ENCODE data around the gene TTYH3. TPM values are rescaled to one million over a fixed set of nuclear protein-coding genes. Genes with fewer than 3 reads are reported as not detected.

TTYH3 gene
- total RNA-seq, 3 donors from 2014 or later (not counting 1 experiment from before 2014, with no cell fraction given), result 38.3 to 47.1 (median 42.4) TPM

- ATAC-seq, result no peak
- Histone ChIP-seq H3K4me3 (ENCODE audit: low read length) (no peak overlapping the region), H3K27me3 (ENCODE audit: control insufficient read depth, insufficient read depth, low read length) (no peaks in the 10 kb centered on the region), H3K9me3 (ENCODE audit: control insufficient read depth, insufficient read depth, low read length) (no peaks in the 10 kb centered on the region), H3K27ac (ENCODE audit: low read length) (no peak overlapping the region), H3K4me1 (ENCODE audit: control insufficient read depth, insufficient read depth, low read length) (no peaks in the 10 kb centered on the region), H3K36me3 (ENCODE audit: control insufficient read depth, insufficient read depth, low read length) (peaks cover 8% of the 10 kb centered on the region)
- Mint-ChIP-seq H3K36me3 (no peaks in the 10 kb centered on the region), H3K9me3 (no peaks in the 10 kb centered on the region), H3K4me1 (peaks cover 0 to 7% of the 10 kb centered on the region in 2 donors), H3K27ac (no peak overlapping the region), H3K4me3 (no peak overlapping the region), H3K27me3 (ENCODE audit: low read depth in 2 of 2) (no peaks in the 10 kb centered on the region)
- intact Hi-C loops (cut with micrococcal nuclease), result no loop called here
- DNase-seq, result no peak
- WGBS (ENCODE audit: insufficient coverage), result 87% methylated on average over 8 of the region's 9 CpGs
- TF ChIP-seq CTCF (IDR thresholded peaks at IDR 0.05), result no peak
Measured at GRCh38 chr7:2601065-2601464, 30.7 kb upstream of the TTYH3 start.

GRCh38 chr7:2601907-2602306 lies 29.9 kb upstream of the TTYH3 start:
- no peaks in the 10 kb centered on the region for H3K36me3 Mint-ChIP-seq
- ATAC-seq (no peak), DNase-seq (no peak)
- H3K27me3 Mint-ChIP-seq (ENCODE audit: low read depth in 2 of 2), result no peaks in the 10 kb centered on the region
- H3K36me3 ChIP-seq (ENCODE audit: control insufficient read depth, insufficient read depth, low read length), result peaks cover 8% of the 10 kb centered on the region
- H3K4me3 ChIP-seq (ENCODE audit: low read length), result no peak overlapping the region
- no peaks in the 10 kb centered on the region for H3K4me1 ChIP-seq (ENCODE audit: control insufficient read depth, insufficient read depth, low read length)
- intact Hi-C loops (cut with micrococcal nuclease), result no loop called here
- no peak overlapping the region for H3K27ac Mint-ChIP-seq
- H3K9me3 ChIP-seq (ENCODE audit: control insufficient read depth, insufficient read depth, low read length), result no peaks in the 10 kb centered on the region
- peaks cover 0 to 7% of the 10 kb centered on the region in 2 donors for H3K4me1 Mint-ChIP-seq
- no peaks in the 10 kb centered on the region for H3K27me3 ChIP-seq (ENCODE audit: control insufficient read depth, insufficient read depth, low read length)
- H3K27ac ChIP-seq (ENCODE audit: low read length), result no peak overlapping the region
- 94% methylated on average over 11 of the region's 11 CpGs for WGBS (ENCODE audit: insufficient coverage)
- H3K9me3 Mint-ChIP-seq, result no peaks in the 10 kb centered on the region
- no peak overlapping the region for H3K4me3 Mint-ChIP-seq
- no peak for TF ChIP-seq CTCF (IDR thresholded peaks at IDR 0.05)

- DNase-seq (no peak), ATAC-seq (no peak)
- Mint-ChIP-seq H3K4me3 (no peak overlapping the region), H3K9me3 (no peaks in the 10 kb centered on the region), H3K27ac (no peak overlapping the region), H3K4me1 (peaks cover 3 to 9% of the 10 kb centered on the region in 2 donors), H3K27me3 (ENCODE audit: low read depth in 2 of 2) (no peaks in the 10 kb centered on the region), H3K36me3 (no peaks in the 10 kb centered on the region)
- no peaks in the 10 kb centered on the region for H3K4me1 ChIP-seq (ENCODE audit: control insufficient read depth, insufficient read depth, low read length)
- TF ChIP-seq CTCF (IDR thresholded peaks at IDR 0.05), result no peak
- H3K27me3 ChIP-seq (ENCODE audit: control insufficient read depth, insufficient read depth, low read length), result no peaks in the 10 kb centered on the region
- intact Hi-C loops (cut with micrococcal nuclease), result no loop called here
- no peak overlapping the region for H3K4me3 ChIP-seq (ENCODE audit: low read length)
- H3K27ac ChIP-seq (ENCODE audit: low read length), result no peak overlapping the region
- peaks cover 8% of the 10 kb centered on the region for H3K36me3 ChIP-seq (ENCODE audit: control insufficient read depth, insufficient read depth, low read length)
- H3K9me3 ChIP-seq (ENCODE audit: control insufficient read depth, insufficient read depth, low read length), result no peaks in the 10 kb centered on the region
- WGBS (ENCODE audit: insufficient coverage), result 81% methylated on average over 19 of the region's 19 CpGs
Measured at GRCh38 chr7:2602406-2603043, 29.3 kb upstream of the TTYH3 start.
